GM23248 (cell line): ENCODE results near the gene DUSP22. TPM values are rescaled to one million over a fixed set of nuclear protein-coding genes. Genes with fewer than 3 reads are reported as not detected.

Experiments
- DNase-seq: peaks from one replicate; pipeline ENCODE4 v3.0.0-alpha.2; 2015
- H2AFZ ChIP-seq: fragments of 200-600 bp; sonication (generic); 2 replicates; pipeline ENCODE4 v1.6.1; 2016; ENCODE audit warnings: antibody characterized with exemption
- H3F3A ChIP-seq: fragments of 200-600 bp; sonication (generic); 2 replicates; pipeline ENCODE4 v1.6.1; 2016; ENCODE audit warnings: mild to moderate bottlenecking, antibody characterized with exemption, mixed run types; ENCODE audit not compliant: insufficient read depth
- H3K27ac ChIP-seq: fragments of 200-600 bp; sonication (generic); 2 replicates; pipeline ENCODE4 v1.5.1; 2016; ENCODE audit warnings: mild to moderate bottlenecking
- H3K27me3 ChIP-seq: fragments of 200-600 bp; sonication (generic); replicated peaks from 2 replicates; pipeline ENCODE4 v1.6.1; 2016; ENCODE audit warnings: mild to moderate bottlenecking; ENCODE audit not compliant: insufficient read depth
- H3K36me3 ChIP-seq: fragments of 200-600 bp; sonication (generic); 2 replicates; pipeline ENCODE4 v1.6.1; 2016; ENCODE audit warnings: low read depth, mild to moderate bottlenecking
- H3K4me1 ChIP-seq: fragments of 200-600 bp; sonication (generic); 2 replicates; pipeline ENCODE4 v1.6.1; 2016; ENCODE audit warnings: mild to moderate bottlenecking; ENCODE audit not compliant: insufficient read depth
- H3K4me2 ChIP-seq: fragments of 200-600 bp; sonication (generic); one replicate; pipeline ENCODE4 v1.6.1; 2016; ENCODE audit warnings: mild to moderate bottlenecking; ENCODE audit not compliant: unreplicated experiment
- H3K4me3 ChIP-seq: fragments of 200-600 bp; sonication (generic); 2 replicates; pipeline ENCODE4 v1.5.1; 2016; ENCODE audit warnings: mild to moderate bottlenecking
- H3K79me2 ChIP-seq: fragments of 200-600 bp; sonication (generic); 2 replicates; pipeline ENCODE4 v1.6.1; 2016; ENCODE audit warnings: mild to moderate bottlenecking; ENCODE audit not compliant: insufficient read depth
- H3K9ac ChIP-seq: fragments of 200-600 bp; sonication (generic); 2 replicates; pipeline ENCODE4 v1.6.1; 2016; ENCODE audit warnings: mild to moderate bottlenecking
- H3K9me2 ChIP-seq: fragments of 200-600 bp; sonication (generic); 2 replicates; pipeline ENCODE4 v1.6.1; 2016; ENCODE audit warnings: mixed run types, mild to moderate bottlenecking, moderate library complexity; ENCODE audit not compliant: insufficient read depth
- H3K9me3 ChIP-seq: fragments of 200-600 bp; sonication (generic); one replicate; pipeline ENCODE4 v1.6.1; 2017; ENCODE audit warnings: low read depth
- H4K20me1 ChIP-seq: fragments of 200-600 bp; sonication (generic); 2 replicates; pipeline ENCODE4 v1.6.0; 2016; ENCODE audit not compliant: insufficient read depth
- EZH2 ChIP-seq: fragments of 200-600 bp; sonication (generic); IDR thresholded peaks from 2 replicates; pipeline ENCODE4 v1.6.1; 2018; ENCODE audit warnings: antibody characterized with exemption, mild to moderate bottlenecking; ENCODE audit not compliant: insufficient read depth, poor library complexity, severe bottlenecking
- EZH2phosphoT487 ChIP-seq: fragments of 200-600 bp; sonication (generic); IDR thresholded peaks from 2 replicates; pipeline ENCODE4 v1.6.1; 2018; ENCODE audit warnings: antibody characterized with exemption, moderate library complexity, mild to moderate bottlenecking, low read depth; ENCODE audit not compliant: insufficient read depth
- WGBS, 2 experiments: methylation state at CpG; one replicate each; pipeline ENCODE4 v1.1.6; 2015 to 2017; ENCODE audit warnings: low lambda C conversion rate in 2 of 2, low coverage in 1 of 2; ENCODE audit errors: missing lambda C conversion rate in 2 of 2; 5-methylcytosine and 5-hydroxymethylcytosine counted together
- in situ Hi-C: fragments of 300-500 bp; cut with MboI; formaldehyde crosslinking; loops from 2 replicates; pipeline ENCODE4 v1.15.0; 2020
- polyA plus RNA-seq: library from polyadenylated mRNA; unstranded; fragments of >200 nt; fragmentation: Nextera tagmentation; extraction: Ambion mirVana; gene quantifications from 2 replicates; pipeline ENCODE4 v1.2.1, GENCODE V29; 2016
- total RNA-seq: library from RNA; depleted of rRNA; stranded (reverse); fragments of >200 nt; shearing (Covaris generic); gene quantifications from 2 replicates; pipeline ENCODE4 v1.2.3, GENCODE V29; 2014

DUSP22 gene
- total and polyA plus RNA-seq, 2 experiments from 2014 or later = 12.4 to 15.7 TPM

GRCh38 chr6:356828-357251 lies 64.6 kb downstream of the DUSP22 start:
- no peaks in the 10 kb centered on the region for H3K36me3 ChIP-seq
- 46 to 50% methylated on average over 11 of the region's 11 CpGs for WGBS, 2 experiments
- H3K79me2 ChIP-seq = no peaks in the 10 kb centered on the region
- H3K4me2 ChIP-seq = no peak overlapping the region
- H3K4me1 ChIP-seq = no peaks in the 10 kb centered on the region
- H3F3A ChIP-seq = no peaks in the 10 kb centered on the region
- no peak overlapping the region for H3K27ac ChIP-seq
- H4K20me1 ChIP-seq = no peaks in the 10 kb centered on the region
- no peaks in the 10 kb centered on the region for H3K9me3 ChIP-seq
- H3K9me2 ChIP-seq = no peaks in the 10 kb centered on the region
- TF ChIP-seq EZH2phosphoT487 (no peak), EZH2 (no peak)
- in situ Hi-C loops = no loop called here
- no peak for DNase-seq
- no peak overlapping the region for H2AFZ ChIP-seq
- H3K9ac ChIP-seq = no peak overlapping the region
- no peak overlapping the region for H3K4me3 ChIP-seq
- H3K27me3 ChIP-seq = no peaks in the 10 kb centered on the region

DNA sequence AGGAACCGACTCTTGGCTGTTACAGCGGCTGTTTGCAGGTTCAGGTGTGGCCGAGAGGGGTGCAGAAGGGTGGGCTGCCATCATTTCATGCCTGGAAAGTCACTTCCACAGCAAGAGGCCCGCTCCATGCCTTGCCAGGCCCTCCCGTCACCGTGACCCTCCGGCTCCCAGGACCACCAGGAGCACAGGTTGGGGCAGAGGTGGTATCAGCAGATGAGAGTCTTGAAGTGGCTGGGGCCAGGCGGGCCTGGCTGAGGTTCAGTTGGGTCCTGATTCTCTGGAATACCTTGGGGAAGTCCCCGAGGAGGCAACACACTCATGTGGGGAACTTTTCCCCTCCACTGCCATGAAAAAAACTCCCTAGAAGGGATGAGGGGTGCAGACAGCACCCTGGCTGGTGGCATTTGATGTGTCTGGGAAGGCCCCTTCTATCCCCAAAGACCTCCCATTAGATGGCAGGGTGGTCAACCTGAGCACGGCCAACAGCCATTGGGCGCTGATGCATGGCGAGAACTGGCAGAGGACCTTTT lies 65.0 kb downstream of the DUSP22 start:
- no peaks in the 10 kb centered on the region for H3F3A ChIP-seq
- in situ Hi-C loops = no loop called here
- H3K27ac ChIP-seq = no peak overlapping the region
- H4K20me1 ChIP-seq = no peaks in the 10 kb centered on the region
- no peak overlapping the region for H3K4me2 ChIP-seq
- no peaks in the 10 kb centered on the region for H3K9me3 ChIP-seq
- H3K9ac ChIP-seq = no peak overlapping the region
- H3K9me2 ChIP-seq = no peaks in the 10 kb centered on the region
- H2AFZ ChIP-seq = no peak overlapping the region
- H3K79me2 ChIP-seq = no peaks in the 10 kb centered on the region
- no peak for DNase-seq
- H3K36me3 ChIP-seq = no peaks in the 10 kb centered on the region
- 68 to 69% methylated on average over 12 of the region's 12 CpGs for whole genome bisulfite sequencing, 2 experiments
- H3K4me3 ChIP-seq = no peak overlapping the region
- H3K4me1 ChIP-seq = no peaks in the 10 kb centered on the region
- no peaks in the 10 kb centered on the region for H3K27me3 ChIP-seq
- TF ChIP-seq EZH2phosphoT487 = no peak
- no peak for TF ChIP-seq EZH2

GRCh38 chr6:357791-358341 lies 65.6 kb downstream of the DUSP22 start:
- no peak overlapping the region for H2AFZ ChIP-seq
- TF ChIP-seq EZH2phosphoT487 = no peak
- TF ChIP-seq EZH2 = no peak
- DNase-seq = no peak
- H3K79me2 ChIP-seq = no peaks in the 10 kb centered on the region
- no peaks in the 10 kb centered on the region for H3K36me3 ChIP-seq
- no peaks in the 10 kb centered on the region for H4K20me1 ChIP-seq
- H3K9ac ChIP-seq = no peak overlapping the region
- in situ Hi-C loops = no loop called here
- no peak overlapping the region for H3K27ac ChIP-seq
- no peaks in the 10 kb centered on the region for H3K27me3 ChIP-seq
- 56 to 66% methylated on average over 13 of the region's 13 CpGs for WGBS, 2 experiments
- H3K4me3 ChIP-seq = no peak overlapping the region
- no peak overlapping the region for H3K4me2 ChIP-seq
- H3K4me1 ChIP-seq = no peaks in the 10 kb centered on the region
- H3K9me2 ChIP-seq = no peaks in the 10 kb centered on the region
- H3F3A ChIP-seq = no peaks in the 10 kb centered on the region
- no peaks in the 10 kb centered on the region for H3K9me3 ChIP-seq

- TF ChIP-seq EZH2 (no peak), EZH2phosphoT487 (no peak)
- H3K36me3 ChIP-seq = no peaks in the 10 kb centered on the region
- H3K79me2 ChIP-seq = no peaks in the 10 kb centered on the region
- WGBS, 2 experiments = 42 to 47% methylated on average over 4 of the region's 4 CpGs
- no peak overlapping the region for H3K27ac ChIP-seq
- no peaks in the 10 kb centered on the region for H3K9me3 ChIP-seq
- H3K27me3 ChIP-seq = no peaks in the 10 kb centered on the region
- in situ Hi-C loops = no loop called here
- H3K4me3 ChIP-seq = no peak overlapping the region
- H3K9ac ChIP-seq = no peak overlapping the region
- no peaks in the 10 kb centered on the region for H4K20me1 ChIP-seq
- no peaks in the 10 kb centered on the region for H3K4me1 ChIP-seq
- no peak overlapping the region for H3K4me2 ChIP-seq
- no peak overlapping the region for H2AFZ ChIP-seq
- no peaks in the 10 kb centered on the region for H3F3A ChIP-seq
- DNase-seq = no peak
- H3K9me2 ChIP-seq = no peaks in the 10 kb centered on the region
Observed at GRCh38 chr6:358432-358831, 66.1 kb downstream of the DUSP22 start.
